Measurements from ENCODE around the gene THBS2.
A peak's percentile ranks its signal among the peaks of the same experiment; 100 is the strongest.
"Not testable (repeated sequence)": the region's sequence is repeated elsewhere in the genome, so short reads cannot be mapped to it uniquely, and the experiment has no call there.

Gene THBS2

DNA sequence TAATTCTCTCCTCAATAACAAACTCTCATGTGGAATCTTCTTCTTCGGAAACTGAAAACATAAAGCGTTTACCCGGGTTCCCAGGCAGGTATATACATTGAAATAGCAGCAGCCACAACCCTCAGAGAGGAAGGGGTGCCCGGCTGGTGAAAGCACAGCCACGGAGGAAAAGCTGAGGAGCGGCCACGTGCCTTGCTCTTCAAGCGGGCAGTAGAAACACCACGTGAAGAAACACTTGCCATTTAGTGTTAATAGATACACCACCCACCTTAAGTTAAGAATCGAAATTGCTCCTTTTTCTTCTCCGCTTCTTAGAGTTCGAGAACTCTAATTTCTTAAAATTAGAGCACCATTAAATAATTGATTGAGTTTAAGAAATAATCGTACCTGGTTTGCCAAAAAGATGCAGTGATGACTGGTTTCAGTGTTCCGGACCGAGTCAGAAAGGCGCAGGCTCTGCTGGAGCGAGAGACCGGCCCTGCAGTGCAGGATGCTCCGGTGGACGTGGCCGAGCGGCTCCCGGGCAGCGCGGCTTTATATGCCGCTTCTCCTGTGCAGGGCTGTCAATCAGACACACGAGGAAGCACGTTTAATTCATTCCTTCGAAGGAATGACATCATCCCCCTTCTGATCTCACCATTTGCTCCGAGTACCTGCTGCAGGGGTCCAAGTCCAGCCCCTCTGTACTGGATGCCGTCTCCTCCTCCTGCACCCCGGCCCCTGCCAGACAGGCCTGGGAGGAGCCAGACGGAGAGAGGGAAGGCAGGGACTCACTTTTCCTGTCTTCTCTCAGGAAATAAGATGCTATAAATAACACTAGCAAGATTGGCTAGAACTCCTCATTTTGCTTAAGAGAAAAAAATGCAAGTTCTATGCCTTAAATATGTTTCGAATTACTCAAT lies at the start of gene THBS2:
TSS of gene THBS2 (minus strand) at position 510 of the 902 bp plus-strand sequence. CDS start 3,062 bp downstream, outside the sequence.
- peak; percentile 93 for DNase-seq (ENCODE audit: low spot score)

- no peak for DNase-seq (ENCODE audit: low spot score)
Observed at GRCh38 chr6:169302716-169303115, 49.1 kb upstream of the THBS2 start.

GRCh38 chr6:169302255-169302654 lies 48.6 kb upstream of the THBS2 start:
- no peak for DNase-seq (ENCODE audit: low spot score)

DNA sequence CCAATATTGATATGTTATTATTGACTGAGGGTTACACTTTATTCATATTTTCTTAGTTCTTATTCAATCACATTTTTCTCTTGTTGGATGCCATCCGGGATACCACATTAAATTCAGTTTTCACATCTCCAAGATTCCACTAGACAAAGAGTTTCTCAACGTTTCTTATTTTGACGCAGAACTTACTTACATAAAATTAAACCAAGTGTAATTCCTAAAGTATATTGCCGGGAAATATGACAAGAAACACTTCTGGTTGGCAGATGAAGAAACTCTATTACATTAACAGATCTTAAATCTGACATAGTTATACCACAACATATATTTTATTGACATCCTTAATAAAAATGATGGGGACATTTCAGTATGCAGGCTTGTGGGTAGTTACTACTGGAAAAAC lies 47.3 kb upstream of the THBS2 start:
- no peak for DNase-seq (ENCODE audit: low spot score)

DNA sequence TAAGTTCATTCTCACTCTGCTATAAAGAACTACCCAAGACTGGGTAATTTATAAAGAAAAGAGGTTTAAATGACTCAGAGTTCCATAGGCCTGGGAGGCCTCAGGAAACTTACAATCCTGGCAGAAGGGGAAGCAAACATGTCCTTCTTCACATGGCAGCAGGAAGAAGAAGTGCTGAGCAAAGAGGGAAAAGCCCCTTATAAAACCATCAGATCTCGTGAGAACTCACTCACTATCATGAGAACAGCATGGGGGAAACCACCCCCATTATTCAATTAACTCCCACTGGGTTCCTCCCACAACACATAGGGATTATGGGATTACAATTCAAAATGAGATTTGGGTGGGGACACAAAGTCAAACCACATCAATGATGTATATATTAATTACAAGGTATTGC lies 45.0 kb upstream of the THBS2 start:
- DNase-seq (ENCODE audit: low spot score) = not testable (repeated sequence)

- DNase-seq (ENCODE audit: low spot score) = no peak
Observed at GRCh38 chr6:169296622-169297021, 43.0 kb upstream of the THBS2 start.

- DNase-seq (ENCODE audit: low spot score) = no peak
Observed at GRCh38 chr6:169296170-169296569, 42.5 kb upstream of the THBS2 start.

DNA sequence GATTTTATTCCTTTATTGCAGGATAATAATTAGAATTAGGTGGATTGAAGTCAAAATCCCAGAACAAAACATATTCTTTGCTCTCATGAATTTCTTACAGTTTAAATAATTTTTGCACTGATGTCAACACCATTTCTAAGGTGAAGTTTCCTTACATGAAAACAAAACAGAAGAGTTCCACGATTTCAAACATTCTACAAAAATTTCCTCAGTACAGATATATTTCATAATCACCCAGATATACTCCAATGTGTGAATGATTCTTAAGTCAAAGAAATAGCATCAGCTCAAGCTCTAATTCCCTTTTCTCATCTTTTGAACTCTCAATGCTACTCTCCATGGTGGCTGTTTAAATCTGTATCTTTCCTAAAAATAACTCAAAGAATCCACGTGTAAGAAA lies 39.5 kb upstream of the THBS2 start:
- no peak for DNase-seq (ENCODE audit: low spot score)

- peak; percentile 89 for DNase-seq (ENCODE audit: low spot score)
Observed at GRCh38 chr6:169292338-169293124, 38.9 kb upstream of the THBS2 start.

DNA sequence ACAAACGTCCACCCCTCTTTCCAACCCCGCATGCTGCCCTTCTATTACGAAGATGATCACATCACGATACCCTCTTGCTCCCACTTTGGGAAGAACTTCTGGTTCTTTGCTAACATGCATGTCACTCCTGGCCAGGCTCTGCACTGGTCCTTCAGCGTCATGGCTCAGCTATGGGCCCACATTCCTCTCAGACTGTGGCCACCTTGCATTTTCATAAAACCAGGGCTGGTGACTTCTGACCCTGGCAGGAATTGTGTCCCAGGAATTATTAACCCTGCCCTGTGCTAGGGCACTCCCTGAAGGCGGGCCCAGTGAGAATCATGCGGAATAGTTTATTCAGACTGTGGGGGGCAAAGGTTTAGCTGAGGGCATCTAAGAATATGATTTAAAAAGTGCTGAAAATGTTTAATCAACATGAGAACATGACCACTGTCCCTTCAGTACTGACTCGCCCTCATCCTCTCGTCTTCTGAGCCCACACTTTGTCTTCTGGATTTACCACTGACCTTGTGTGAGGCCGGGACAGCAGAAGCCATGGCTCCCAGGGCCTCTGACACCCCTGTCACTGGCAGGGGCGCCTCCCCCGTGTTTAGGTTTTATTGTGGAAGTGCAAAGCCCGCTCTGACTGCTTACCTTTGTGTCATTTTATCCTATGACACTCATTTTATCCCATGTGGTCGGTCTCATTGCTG lies 38.1 kb upstream of the THBS2 start:
- no peak for DNase-seq (ENCODE audit: low spot score)

GRCh38 chr6:169291148-169291547 lies 37.5 kb upstream of the THBS2 start:
- no peak for DNase-seq (ENCODE audit: low spot score)

DNA sequence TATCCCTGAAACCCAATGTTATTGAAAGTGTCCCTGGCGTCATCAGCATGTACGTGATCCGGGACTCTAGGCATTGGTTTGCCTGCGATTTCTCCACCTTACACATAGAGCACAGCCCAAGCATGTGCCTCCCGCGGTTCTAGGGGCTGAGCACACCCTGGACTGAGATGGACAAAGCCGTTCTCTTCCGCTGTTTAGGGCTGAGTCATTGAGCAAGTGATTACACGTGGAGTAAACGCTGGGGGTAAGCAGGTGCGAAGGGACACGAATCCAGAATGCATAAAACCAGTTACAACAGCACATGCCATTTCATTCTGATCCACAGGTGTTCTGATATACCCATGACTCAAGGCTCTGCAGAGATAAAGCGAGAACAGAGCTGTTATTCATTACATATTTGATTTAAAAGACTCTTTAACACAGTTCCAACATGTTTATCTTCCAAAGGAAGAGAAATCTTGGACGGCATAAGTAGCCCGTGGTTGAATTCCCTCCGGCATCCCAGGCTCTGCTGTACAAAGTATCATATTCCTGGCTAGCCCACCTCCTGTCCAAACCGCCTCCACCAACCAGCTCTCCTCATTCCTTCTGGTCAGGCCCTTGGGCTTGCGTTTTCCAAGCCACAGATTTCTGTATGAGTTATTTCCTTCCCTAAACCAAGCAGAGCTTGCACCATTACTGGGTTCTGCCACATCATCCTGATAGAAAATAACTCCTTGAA lies 36.1 kb upstream of the THBS2 start:
- DNase-seq (ENCODE audit: low spot score) = peak; percentile 77

DNA sequence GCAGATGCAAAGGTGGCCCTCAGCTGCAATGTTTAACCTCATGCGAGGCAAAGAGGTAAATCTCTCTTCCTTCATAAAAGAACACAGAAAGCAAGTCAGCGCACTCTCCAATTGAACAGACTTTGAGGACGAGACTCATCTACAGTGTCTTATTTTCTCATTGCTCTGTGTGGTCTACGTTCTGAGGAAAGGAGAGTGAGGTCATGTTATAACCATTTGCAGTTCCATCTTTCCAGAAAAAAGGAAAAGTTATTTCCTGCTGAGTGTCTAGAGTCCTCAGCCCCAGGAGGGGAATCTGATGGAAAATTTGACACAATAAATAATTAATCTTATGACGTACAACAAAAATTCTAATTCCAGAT lies 35.6 kb upstream of the THBS2 start:
- no peak for DNase-seq (ENCODE audit: low spot score)

DNA sequence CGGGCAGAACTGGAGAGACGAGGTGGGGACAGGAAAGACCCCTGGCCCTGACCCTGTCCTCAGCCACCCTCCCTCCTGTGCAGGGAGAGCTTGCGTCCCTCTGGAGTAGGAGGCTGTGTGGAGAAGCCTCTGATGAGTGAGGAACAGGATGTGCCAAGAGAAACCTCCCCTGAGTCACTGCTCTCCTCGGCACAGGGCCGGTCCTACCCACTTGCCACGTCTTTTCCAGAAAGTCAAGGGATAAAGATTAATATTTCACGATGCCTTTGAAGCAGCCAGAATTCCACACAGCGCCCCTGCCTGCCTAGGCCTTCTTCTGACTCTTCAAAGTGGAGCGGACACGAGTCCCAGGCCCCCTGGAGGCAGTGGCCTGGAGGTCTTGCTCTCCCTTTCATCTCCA lies 34.9 kb upstream of the THBS2 start:
- DNase-seq (ENCODE audit: low spot score) = peak; percentile 86

DNA sequence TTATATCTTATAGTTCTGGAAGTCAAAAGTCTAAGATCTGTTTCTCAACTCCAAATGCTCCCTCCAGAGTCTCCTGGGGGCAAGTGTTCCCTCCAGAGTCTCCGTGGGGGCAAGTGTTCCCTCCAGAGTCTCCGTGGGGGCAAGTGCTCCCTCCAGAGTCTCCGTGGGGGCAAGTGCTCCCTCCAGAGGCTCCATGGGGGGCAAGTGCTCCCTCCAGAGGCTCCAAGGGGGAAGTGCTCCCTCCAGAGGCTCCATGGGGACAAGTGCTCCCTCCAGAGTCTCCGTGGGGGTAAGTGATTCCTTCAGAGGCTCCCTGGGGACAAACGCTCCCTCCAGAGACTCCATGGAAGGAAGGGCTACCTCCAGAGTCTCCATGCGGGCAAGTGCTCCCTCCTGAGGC lies 34.0 kb upstream of the THBS2 start:
- DNase-seq (ENCODE audit: low spot score) = no peak

DNA sequence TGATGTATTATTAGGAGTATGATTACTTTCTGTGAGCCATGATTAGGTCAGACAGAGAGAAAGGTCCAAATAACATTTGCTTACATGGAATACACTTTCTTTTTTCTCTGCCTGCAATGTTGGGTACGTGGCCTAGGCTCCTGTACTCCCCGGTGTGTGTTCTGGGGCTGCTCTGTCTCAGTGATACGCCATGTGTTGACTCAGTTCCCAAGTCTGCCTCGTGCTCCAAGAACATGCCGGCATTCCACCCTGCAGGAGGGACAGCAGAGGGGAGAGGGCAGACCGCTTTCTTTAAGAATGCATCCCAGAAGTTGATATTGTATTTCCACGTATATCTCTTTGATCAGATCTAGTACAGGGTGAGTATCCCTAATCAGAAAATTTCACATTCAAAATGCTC lies 33.3 kb upstream of the THBS2 start:
- DNase-seq (ENCODE audit: low spot score) = no peak

DNA sequence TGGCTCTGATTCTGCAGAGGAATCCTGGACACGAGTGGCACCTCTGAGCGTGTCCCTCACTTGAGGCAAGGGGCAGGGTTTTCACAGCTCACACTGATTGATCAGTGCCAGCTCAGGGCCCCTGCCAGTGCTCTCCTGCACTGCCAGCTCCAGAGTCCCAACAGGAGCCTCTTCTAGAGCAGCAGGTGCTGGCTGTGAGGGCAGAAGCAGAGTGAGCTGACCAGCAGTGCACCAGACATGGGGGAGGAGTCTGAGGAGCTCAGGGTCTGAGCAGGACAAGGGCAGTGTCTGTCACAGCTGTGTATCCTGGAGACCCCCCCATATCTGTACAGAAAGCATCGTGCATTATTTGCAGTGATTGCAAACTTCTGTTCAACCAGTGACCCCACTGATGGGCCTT lies 31.5 kb upstream of the THBS2 start:
- no peak for DNase-seq (ENCODE audit: low spot score)

DNA sequence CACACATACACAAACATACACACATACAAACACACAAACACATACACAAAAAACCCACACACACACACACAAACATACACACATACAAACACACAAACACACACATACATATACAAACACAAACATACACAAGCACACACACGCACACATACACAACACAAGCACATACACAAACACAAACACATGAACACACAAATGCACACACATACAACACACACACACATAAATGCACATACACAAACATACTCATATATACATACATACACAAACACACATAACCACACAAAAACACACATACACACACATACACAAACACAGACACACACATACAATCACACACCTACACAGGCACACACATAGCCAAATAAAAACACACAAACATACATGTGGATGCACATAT lies 30.3 kb upstream of the THBS2 start:
- no peak for DNase-seq (ENCODE audit: low spot score)

DNA sequence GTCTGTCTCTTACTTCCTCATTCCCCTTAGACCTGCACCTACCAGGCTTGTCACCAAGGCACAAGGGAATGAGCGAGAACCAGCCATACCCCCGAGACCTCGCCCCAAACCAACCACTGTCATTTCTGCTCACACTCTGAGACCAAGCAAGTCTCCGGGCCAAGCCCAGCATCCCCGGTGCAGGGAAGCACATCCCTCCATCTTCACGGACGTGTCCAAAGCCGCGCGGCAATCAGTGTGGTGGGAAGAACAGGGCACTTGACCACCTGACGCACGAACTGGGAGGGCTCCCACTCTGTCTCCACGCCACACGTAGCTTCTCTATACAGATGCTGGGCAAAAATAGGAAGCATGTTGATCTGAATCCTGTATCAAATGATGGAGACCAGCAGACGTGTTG lies 28.4 kb upstream of the THBS2 start:
- no peak for DNase-seq (ENCODE audit: low spot score)

- no peak for DNase-seq (ENCODE audit: low spot score)
Observed at GRCh38 chr6:169277619-169278018, 24.0 kb upstream of the THBS2 start.

- DNase-seq (ENCODE audit: low spot score) = peak; percentile 34
Observed at GRCh38 chr6:169274781-169275180, 21.1 kb upstream of the THBS2 start.

GRCh38 chr6:169273511-169273910 lies 19.9 kb upstream of the THBS2 start:
- DNase-seq (ENCODE audit: low spot score) = no peak

All from GM03348 (cell line).